GM18508 (cell line): ENCODE measurements around the gene SSUH2.

Source experiments
- ATAC-seq: cut with Tn5 transposase; IDR thresholded peaks from one replicate; pipeline ENCODE4 v1.9.1; 2021; ENCODE audit warnings: moderate number of reproducible peaks; ENCODE audit not compliant: insufficient read depth, unreplicated experiment

SSUH2 gene

DNA sequence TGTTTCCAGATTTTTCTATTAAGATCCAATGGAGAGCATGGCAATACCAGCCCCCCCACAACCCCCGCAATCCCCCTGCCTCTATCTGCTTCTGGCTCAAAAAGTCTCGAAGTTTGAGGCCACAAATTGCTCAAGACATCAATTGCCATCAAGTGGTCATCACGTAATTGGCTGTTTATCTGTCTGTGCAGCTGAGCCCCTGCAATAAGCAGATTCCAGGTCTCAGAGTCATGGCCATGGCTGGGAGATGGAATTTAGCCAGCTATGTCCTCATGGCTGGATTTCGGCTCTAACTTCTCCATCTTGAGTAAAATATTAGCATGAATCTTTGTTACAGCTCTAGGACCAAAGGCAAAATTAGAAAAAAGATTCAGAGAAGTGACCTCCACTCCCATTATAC is 22.7 kb downstream of the SSUH2 start:
- no peak for ATAC-seq

- no peak for ATAC-seq
These were observed 23.5 kb downstream of the SSUH2 start for GRCh38 chr3:8621141-8621540.

DNA sequence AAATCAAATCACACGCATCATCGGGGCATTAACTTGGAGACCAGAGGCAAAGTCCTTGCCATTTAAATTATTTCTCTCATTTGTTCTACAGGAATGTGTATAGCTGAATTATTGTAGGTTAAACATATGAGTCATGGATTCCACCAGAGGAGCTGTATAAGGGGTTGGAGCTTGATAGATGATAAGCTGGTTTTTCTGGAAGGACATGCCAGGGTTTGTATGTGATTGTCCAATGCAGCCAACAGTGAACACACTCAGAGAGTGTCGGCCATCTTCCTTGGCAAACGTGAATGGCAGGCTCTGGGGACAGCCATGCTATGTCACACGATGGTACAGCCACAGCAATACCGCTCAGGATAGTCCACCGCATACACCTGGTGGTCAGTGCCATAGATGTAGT is 25.1 kb downstream of the SSUH2 start:
- ATAC-seq: no peak

- no peak for ATAC-seq
These were observed 25.6 kb downstream of the SSUH2 start for GRCh38 chr3:8618950-8619349.

DNA sequence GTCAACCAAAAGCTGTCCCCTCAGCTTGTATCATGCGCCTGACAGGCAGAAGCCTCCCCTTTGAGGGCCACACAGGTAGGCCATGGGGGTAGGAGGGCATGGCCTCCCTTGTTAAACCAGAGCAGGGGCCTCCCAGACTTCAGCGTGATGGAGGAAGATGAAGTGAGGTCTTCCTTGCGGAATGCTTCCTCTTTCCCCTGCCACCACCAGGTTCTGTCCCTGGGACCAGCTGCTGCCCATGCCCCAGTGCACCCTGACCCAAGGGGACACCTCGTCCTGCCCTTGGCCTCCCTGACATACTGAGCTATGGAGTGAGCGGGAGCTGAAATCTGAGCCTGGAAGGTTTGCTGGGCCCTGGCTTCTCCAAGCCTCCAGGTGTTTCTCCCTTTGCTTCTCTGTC is 26.7 kb downstream of the SSUH2 start:
- ATAC-seq: no peak

- ATAC-seq: no peak
These were observed 33.6 kb downstream of the SSUH2 start for GRCh38 chr3:8610951-8611350.

DNA sequence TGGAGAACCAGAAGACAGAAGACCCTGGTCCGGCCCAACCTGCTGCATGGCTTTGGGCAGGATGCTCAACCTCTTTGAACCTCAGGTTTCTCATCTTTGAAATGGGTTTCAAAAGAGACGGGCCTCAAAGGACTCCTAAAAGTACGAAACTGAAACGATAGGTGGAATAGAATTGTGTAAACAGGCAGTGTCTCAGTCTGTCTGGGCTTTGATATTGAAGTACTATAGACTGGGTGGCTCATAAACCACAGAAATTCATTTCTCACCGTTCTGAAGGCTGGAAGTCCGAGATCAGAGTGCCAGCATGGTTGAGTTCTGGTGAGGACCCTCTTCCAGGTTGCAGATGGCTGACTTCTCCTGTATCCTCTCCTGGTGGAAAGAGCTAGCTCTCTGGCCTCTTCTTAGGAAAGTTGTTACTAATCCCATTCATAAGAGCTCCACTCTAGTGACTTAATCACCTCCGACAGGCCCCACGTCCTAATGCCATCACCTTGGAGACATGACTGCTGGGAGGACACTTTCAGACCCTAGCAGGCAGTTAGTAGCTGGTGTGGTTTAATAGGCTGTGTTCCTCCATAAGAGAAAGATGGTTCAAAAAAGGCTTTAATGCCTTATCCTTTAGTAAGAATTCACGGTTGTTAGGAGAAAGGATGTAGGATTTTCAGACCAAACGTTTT is 35.7 kb downstream of the SSUH2 start:
- ATAC-seq: no peak

DNA sequence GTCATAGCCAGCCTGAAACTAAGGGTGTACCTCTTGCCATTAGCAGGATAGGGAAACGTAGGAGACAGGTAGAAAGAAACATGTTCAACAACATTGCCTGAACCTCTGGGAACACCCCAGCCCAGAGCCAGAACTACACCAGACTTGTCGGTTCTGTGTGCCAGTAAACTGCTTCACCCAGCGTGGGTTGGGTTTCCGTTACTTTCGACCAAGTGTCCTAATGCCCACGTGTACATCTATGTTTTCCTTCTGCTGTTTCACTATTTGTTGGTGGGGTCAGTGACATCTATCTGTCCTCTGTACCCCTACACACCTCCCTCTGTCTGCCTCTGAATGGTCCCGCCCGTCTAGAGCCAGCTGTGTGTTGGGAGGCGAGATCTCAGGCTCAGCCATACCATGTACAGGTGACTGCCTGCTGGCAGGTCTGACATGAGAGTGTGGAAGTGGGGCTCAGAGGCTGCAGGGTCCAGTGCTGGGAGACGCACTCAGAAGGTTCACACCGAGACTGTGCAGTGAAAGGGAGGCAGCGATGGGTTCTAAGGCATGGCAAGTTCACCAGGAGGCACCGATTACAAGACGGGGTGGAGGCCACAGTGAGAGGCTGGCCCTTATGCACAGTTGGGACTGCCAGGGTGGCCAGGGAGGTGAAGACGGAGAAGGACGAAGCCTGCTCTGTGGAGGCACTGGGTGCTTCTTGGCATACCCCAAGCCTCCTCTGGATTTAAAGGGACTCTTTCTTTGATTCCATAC is 36.4 kb downstream of the SSUH2 start:
- no peak for ATAC-seq

- ATAC-seq: no peak
These were observed 37.2 kb downstream of the SSUH2 start for GRCh38 chr3:8607234-8608040.

DNA sequence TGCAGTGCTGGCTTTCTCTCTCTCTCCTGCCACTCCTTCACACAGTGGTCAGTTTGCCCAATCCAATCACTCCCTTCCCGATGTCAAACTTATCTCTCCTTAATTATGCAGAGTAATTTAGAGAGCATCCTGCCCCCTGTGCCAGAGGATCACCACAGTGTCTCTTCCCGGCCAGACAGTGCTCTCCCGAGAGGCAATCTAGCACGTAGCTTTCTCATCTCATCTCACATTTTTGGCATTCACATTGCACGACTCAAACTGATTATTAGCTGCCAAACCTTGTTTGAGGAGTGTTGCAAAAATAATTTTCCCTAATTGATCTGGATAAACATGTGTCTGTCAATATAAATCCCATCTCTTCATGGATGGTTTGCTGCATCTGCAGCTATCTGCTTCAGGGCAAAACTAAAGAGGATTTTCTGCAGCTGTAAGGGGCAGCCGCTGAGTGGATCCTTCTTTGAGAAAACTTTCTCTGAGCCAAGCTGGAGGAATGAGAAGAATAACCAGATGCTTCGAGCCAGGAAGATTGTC is 37.8 kb downstream of the SSUH2 start:
- ATAC-seq: no peak

GRCh38 chr3:8604988-8605387 is 39.6 kb downstream of the SSUH2 start:
- ATAC-seq: no peak

- ATAC-seq: no peak
These were observed 40.6 kb downstream of the SSUH2 start for GRCh38 chr3:8604006-8604405.

DNA sequence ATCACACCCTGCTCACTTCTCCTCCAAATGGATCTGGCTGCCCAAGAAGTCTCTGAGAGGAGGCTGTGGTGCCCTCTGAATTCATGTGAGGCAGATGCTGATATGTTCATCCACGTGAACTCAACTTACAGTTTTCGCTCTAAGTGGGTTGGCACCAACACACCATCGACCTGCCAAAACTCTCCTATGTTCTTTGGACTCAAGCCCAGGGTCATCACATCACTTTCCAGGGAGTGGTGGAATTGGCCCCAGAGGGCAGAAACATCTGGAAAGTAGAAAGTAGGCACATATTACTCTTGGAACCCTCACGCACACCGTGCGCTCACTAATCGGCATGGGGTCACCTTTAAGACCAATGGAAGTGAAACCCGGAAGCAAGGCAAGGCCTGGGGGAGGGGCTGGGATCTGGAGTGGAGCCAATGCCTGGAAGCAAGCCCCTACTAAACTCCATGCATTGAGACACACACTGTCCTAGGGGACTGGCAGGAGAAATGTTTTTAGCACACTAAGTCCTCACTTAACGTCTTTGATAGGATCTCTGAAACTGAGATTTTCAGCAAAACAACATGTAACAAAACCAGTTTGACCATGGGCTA is 41.4 kb downstream of the SSUH2 start:
- no peak for ATAC-seq

DNA sequence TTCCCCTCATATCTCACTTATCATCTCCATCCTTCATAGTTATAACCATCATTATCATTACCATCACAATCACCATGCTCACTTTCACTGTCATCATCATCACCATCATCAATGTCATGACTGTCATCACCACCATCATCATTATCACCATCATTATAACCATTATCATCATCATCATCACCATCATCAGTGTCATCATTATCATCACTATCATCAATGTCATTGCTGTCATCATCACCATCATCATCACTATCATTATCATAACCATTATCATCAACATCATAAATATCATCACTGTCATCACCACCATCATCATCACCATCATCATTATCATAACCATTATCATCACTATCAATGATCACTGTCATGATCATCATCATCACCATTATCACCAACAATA is 44.1 kb downstream of the SSUH2 start:
- ATAC-seq: no peak

DNA sequence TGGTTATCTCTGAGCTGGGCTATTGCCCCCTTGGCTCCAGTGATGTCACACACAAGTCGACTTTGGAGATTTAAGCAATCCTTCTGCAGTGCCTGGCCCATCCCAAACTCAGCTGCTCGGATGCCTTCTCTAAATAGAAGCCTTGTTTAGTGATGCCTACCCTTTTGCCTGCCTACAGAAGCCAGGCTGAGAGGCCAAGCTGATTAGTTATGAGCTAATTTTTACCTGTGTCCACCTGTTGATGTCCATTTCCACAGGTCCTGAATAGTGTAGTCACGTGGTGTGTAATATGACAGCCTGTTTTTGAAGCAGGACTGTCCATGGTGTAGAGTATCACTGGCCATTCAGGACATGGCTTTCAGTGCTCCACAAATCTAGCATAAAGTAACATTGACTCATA is 45.5 kb downstream of the SSUH2 start:
- ATAC-seq: no peak

DNA sequence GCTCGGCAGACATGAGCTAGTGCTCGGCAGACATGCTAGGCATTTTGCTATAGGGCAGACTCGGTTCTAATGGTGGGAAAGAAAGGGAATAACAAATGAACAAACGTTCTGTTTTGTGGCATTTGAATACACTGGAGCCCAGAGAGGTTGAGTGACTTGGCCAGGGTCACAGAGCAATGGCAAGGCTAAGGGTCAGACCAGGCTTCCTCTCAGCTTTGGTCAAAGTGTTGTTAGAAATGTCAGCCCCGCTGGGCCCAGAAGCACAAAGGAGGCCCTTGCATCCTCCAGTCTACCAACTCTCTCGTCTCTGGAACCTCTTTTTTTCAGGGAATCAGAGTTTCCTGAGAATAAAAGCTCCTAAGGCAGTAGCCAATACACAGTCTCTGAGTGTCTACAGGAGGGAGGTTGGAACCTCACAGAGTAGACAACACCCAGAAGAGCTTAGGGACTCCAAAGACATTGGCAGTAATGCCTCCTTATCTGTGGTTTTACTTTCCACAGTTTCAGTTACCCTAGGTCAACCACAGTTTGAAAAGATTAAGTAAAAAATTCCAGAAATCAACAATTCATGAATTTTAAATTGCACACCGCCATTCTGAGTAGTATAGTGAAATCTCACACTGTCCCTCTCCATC is 47.3 kb downstream of the SSUH2 start:
- ATAC-seq: no peak

- ATAC-seq: no peak
These were observed 48.0 kb downstream of the SSUH2 start for GRCh38 chr3:8596321-8597218.

GRCh38 chr3:8595695-8596115 is 48.9 kb downstream of the SSUH2 start:
- ATAC-seq: no peak

DNA sequence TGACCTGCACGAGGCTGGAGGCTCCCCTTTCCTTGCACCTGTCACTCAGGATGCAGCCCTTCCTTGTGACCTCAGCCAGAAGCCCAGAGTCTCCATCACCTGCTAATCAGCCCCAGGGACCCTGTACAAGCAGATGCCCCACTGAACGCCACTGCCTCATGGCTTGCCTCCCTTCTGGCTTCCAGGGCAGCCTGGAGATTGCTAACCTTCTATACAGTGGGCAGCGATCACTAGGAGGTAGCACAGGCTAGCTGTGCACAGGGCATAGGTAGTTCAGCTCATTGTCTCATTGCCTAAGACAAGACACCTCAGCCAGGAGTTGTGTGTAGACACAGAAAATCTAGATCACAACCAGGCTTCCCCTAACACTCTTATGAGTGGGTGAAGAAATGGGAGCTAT is 49.3 kb downstream of the SSUH2 start:
- no peak for ATAC-seq
